Pancreas (tissue), 10 donors: Measurements from ENCODE around the gene FBXO41. TPM values are rescaled to one million over a fixed set of nuclear protein-coding genes. Genes with fewer than 3 reads are reported as not detected.

Experiments used
- ATAC-seq, 4 donors: fragments of 200-7000 bp; cut with Tn5 transposase; one replicate each; pipeline versions ENCODE4 v1.8.0 to v1.9.1; 2020; ENCODE audit warnings: mild to moderate bottlenecking in 4 of 4, moderate library complexity in 4 of 4
- DNase-seq, 6 donors: peaks; one replicate each; pipeline ENCODE4 v3.0.0-alpha.2; 2020
- FAIRE-seq: peaks from 2 replicates; lab custom pipeline; 2012; peaks lifted over from hg19 to GRCh38; lab: Jason Lieb, UNC
- H3K27ac ChIP-seq, 4 donors: fragments of 200-600 bp; sonication (generic); 1 replicate in 3 of 4; 2 replicates in 1 of 4; pipeline versions ENCODE4 v1.5.0 to v1.8.0; 2020
- H3K27me3 ChIP-seq, 4 donors: fragments of 200-600 bp; one replicate each; pipeline ENCODE4 v1.8.0; 2021
- H3K36me3 ChIP-seq, 3 donors: fragments of 200-600 bp; sonication (generic) in 1 of 3; one replicate each; pipeline versions ENCODE4 v1.5.0 to v1.8.0; 2020 to 2021
- H3K4me1 ChIP-seq, 3 donors: fragments of 200-600 bp; one replicate each; pipeline ENCODE4 v1.8.0; 2021
- H3K4me3 ChIP-seq, 4 donors: fragments of 200-600 bp; sonication (generic) in 2 of 4; one replicate each; pipeline versions ENCODE4 v1.5.0 to v1.8.0; 2020 to 2021
- H3K9me3 ChIP-seq, 4 donors: fragments of 200-600 bp; one replicate each; pipeline ENCODE4 v1.8.0; 2021
- WGBS, 2 donors: extraction: QIAGEN DNeasy Blood & Tissue Kit; methylation state at CpG; one replicate each; pipeline ENCODE4 v1.1.7; 2013; 5-methylcytosine and 5-hydroxymethylcytosine counted together
- intact Hi-C, 3 donors: fragments of 100-400 bp; cut with DNase I; formaldehyde crosslinking; loops; one replicate each; pipeline versions ENCODE4 v1.11.1 to v1.14.2; 2022
- polyA plus RNA-seq, 2 donors: library from polyadenylated mRNA; stranded (reverse); fragments of 200-250 nt; gene quantifications; one replicate each; pipeline ENCODE4 v1.2.3, GENCODE V29; 2013
- total RNA-seq, 6 donors: library from RNA; stranded (reverse); fragmentation: NEBNext Ultra II Directional in 4 of 6; extraction: Animal tissue kit (Norgen Biotek cat#: 25700) in 4 of 6; gene quantifications; one replicate each; pipeline versions ENCODE4 v1.2.1 to v1.2.4, GENCODE V29; 2021 to 2023
- TF ChIP-seq, protein P1 (sequence below), 4 donors: fragments of 200-600 bp; sonication (generic) in 3 of 4; IDR thresholded peaks; one replicate each; pipeline versions ENCODE4 v1.5.0 to v1.8.0; 2021; ENCODE audit warnings: antibody characterized with exemption in 4 of 4
- donor health status: healthy with polysubstance abuse.
- donor health status: DM: no; HTN: no; CAD: no; lungs with moderate emphysema.
- donor health status: DM: no; HTN: no; CAD: no.
- donor health status: control.
- donor health status: control.
- donor health status: Bipolar disorder and iron deficiency.
- donor health status: DM: yes; HTN: yes; CAD: no.
- donor health status: DM: no; HTN: no; CAD: no.
- donor health status: DM: no; HTN: no; CAD: no.
- donor health status: DM: yes; HTN: yes; CAD: no.

Gene FBXO41
- total and polyA plus RNA-seq, 8 donors: 2.2 to 6.9 (median 3.4) TPM

DNA sequence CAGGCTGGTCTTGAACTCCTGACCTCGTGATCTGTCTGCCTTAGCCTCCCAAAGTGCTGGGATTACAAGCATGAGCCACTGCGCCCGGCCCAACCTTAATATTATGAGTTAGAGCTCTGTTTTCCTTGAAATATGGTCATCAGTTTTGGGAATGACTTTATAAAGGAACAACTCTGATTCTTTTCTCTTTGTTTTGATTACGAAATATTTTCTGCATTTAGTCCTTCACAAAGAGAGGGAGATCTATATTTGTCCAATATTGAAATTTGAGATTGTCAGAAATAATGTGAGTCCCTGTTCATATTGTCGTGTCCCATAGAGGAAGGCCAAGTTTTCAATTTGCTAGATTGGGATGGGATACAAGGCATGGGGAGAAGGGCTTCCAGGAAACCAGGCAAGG lies 67.1 kb downstream of the FBXO41 start:
- peaks cover 0 to 3% (median 0%) of the 10 kb centered on the region in 3 donors for H3K4me1 ChIP-seq
- ATAC-seq (no peak), DNase-seq (no peak), FAIRE-seq (no peak)
- TF ChIP-seq, protein P1, sequence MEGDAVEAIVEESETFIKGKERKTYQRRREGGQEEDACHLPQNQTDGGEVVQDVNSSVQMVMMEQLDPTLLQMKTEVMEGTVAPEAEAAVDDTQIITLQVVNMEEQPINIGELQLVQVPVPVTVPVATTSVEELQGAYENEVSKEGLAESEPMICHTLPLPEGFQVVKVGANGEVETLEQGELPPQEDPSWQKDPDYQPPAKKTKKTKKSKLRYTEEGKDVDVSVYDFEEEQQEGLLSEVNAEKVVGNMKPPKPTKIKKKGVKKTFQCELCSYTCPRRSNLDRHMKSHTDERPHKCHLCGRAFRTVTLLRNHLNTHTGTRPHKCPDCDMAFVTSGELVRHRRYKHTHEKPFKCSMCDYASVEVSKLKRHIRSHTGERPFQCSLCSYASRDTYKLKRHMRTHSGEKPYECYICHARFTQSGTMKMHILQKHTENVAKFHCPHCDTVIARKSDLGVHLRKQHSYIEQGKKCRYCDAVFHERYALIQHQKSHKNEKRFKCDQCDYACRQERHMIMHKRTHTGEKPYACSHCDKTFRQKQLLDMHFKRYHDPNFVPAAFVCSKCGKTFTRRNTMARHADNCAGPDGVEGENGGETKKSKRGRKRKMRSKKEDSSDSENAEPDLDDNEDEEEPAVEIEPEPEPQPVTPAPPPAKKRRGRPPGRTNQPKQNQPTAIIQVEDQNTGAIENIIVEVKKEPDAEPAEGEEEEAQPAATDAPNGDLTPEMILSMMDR (IDR thresholded peaks at IDR 0.05): no peak
- H3K27me3 ChIP-seq: no peaks in the 10 kb centered on the region
- H3K36me3 ChIP-seq: peaks cover 0 to 12% (median 0%) of the 10 kb centered on the region in 3 donors
- WGBS, 2 donors: 89 to 93% methylated on average over 5 of the region's 5 CpGs
- intact Hi-C loops: no loop called here
- no peak overlapping the region for H3K27ac ChIP-seq
- H3K9me3 ChIP-seq: no peaks in the 10 kb centered on the region
- no peak overlapping the region for H3K4me3 ChIP-seq

DNA sequence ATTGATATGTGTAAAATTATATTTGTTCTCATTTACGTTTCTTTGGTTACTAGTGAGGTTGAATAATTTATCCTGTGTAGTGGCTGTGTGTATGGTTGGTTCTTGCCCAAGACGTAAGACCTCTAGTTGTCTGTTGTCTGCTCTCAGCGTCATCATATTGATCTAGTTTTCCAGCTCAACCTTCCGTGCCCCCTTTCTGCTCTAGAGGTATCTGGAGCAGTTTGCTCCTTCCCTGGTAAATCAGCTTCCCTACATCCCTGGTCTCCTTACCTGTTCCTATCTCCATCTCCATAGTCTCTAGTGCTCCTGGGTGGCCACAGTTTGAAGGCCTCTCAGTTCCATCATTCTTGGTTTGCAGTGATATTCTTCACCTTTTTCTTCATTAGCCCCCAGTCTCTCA lies 69.0 kb downstream of the FBXO41 start:
- H3K4me3 ChIP-seq: peak overlapping the region in 1 of 4 donors; percentile 100
- no peak for ATAC-seq
- no peaks in the 10 kb centered on the region for H3K9me3 ChIP-seq
- H3K27me3 ChIP-seq: no peaks in the 10 kb centered on the region
- WGBS, 2 donors: 53 to 58% methylated on average over 4 of the region's 4 CpGs
- intact Hi-C loops: no loop called here
- no peak for DNase-seq
- TF ChIP-seq, protein P1 (IDR thresholded peaks at IDR 0.05): no peak
- H3K27ac ChIP-seq: no peak overlapping the region
- H3K36me3 ChIP-seq: no peaks in the 10 kb centered on the region
- no peak for FAIRE-seq
- peaks cover 0 to 3% (median 0%) of the 10 kb centered on the region in 3 donors for H3K4me1 ChIP-seq

DNA sequence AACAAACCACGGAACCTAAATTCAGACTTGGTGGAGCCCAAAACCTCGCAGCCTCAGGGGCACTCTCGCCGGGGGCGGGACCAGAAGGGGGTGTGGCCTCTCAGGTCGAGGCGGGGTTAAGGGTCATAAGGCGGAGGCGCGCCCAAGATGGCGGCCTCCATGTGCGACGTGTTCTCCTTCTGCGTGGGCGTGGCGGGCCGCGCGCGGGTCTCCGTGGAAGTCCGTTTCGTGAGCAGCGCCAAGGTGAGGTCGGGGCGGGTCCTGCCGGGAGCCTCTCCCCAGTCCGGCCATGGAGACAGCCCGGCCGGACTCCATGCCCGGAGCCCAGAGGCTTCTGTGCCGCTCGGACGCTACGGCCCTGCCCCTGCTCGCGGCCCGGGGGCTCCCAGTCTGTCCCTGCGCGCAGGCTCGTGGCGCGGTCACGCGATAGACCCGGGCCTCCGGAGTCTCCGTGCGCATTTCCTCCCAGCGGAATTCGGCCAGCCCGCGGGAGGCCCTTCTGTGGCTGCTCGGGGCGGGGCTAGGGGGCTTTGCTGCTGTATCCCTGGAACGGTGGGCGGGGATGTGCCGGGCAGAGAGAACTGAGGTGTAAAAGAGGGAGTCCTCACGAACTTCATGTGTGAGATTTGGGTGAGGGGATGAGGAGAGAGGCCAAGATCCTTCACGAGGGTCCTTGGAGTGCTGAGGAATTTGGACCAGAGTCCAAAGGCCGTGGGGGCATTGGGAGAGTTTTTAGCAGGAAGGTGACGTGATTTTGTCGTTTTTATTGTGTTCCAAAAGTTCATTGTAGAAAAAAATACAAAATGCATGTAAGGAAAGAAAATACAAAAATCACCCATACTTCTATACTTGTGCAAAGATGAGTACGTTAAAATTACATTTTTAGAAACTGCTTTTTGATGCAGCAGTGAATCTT lies 69.9 kb downstream of the FBXO41 start, which contains the start of gene SMYD5:
Gene SMYD5, plus strand, starts transcription at position 126 of the 916 bp plus-strand sequence. Its CDS starts 22 bp downstream, at position 148.
- peak; percentile 92 to 97 (median 96) for ATAC-seq
- peak within 1 kb of the TSS; percentile 47 to 69 (median 48) for H3K27ac ChIP-seq

DNA sequence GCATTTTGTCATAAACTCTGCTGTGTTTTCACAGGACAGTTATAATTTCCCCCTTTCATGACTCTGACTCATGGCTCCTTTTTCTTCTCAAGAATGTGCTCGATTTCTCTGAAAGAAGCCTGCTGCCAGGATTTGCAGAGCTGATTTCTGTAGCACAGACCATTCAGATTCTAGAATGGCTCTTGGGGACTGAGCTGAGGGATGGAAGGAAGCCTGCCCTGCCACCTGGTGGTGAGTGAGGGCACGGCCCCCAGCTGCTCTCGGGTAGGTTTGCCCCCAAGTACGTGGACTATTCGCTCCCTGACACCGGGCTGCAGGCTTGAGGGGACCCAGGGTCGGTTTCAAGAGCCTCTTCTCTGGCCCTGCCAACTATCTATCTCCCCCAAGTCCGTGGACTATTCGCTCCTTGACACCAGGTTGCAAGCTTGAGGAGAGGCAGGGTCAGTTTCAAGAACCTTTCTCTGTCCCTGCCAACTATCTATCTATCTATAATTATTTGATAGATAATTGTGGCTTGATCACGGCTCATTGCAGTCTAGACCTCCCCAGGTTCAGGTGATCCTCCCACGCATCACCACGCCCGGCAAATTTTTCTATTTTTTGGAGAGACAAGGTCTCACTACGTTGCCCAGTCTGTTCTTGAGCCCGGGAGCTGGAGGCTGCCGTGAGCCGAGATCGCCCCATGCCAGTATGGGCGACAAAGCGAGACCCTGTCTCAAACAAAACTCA lies 71.7 kb downstream of the FBXO41 start:
- H3K4me3 ChIP-seq: no peak overlapping the region
- DNase-seq (peak in 5 of 6 donors; percentile 30 to 84 (median 73)), ATAC-seq (peak; percentile 76 to 86 (median 82)), FAIRE-seq (no peak)
- no peak overlapping the region for H3K27ac ChIP-seq
- no peaks in the 10 kb centered on the region for H3K27me3 ChIP-seq
- TF ChIP-seq, protein P1 (IDR thresholded peaks at IDR 0.05): peak; percentile 76 to 95 (median 92)
- peaks cover 0 to 3% (median 0%) of the 10 kb centered on the region in 3 donors for H3K4me1 ChIP-seq
- no peaks in the 10 kb centered on the region for H3K9me3 ChIP-seq
- WGBS, 2 donors: 41 to 50% methylated on average over 20 of the region's 20 CpGs
- no peaks in the 10 kb centered on the region for H3K36me3 ChIP-seq
- intact Hi-C loops: no loop called here

More for the DNA sequence above, 69.9 kb downstream of the FBXO41 start, which contains the start of gene SMYD5:
- peaks cover 0 to 3% (median 0%) of the 10 kb centered on the region in 3 donors for H3K4me1 ChIP-seq
- FAIRE-seq (no peak), DNase-seq (peak; percentile 77 to 90 (median 86))
- H3K36me3 ChIP-seq: no peaks in the 10 kb centered on the region
- no peaks in the 10 kb centered on the region for H3K9me3 ChIP-seq
- intact Hi-C loops: no loop called here
- H3K4me3 ChIP-seq: peak within 1 kb of the TSS; percentile 95 to 100 (median 98)
- TF ChIP-seq, protein P1 (IDR thresholded peaks at IDR 0.05): no peak
- 0 to 1% methylated on average over 60 to 64 of the region's 64 CpGs for WGBS, 2 donors
- no peaks in the 10 kb centered on the region for H3K27me3 ChIP-seq
